H1 (cell line): ENCODE results near the gene XAB2. TPM values are rescaled to one million over a fixed set of nuclear protein-coding genes. Genes with fewer than 3 reads are reported as not detected.

ENCODE experiments used
- CTCF ChIA-PET: fragments of 300-600 bp; sonication (Branson Sonifier 250); formaldehyde crosslinking; loops from one replicate; lab custom pipeline; 2021; ENCODE audit not compliant: partially characterized antibody; lab: Charles Lee
- POLR2A ChIA-PET: fragments of 300-600 bp; sonication (Branson Sonifier 250); formaldehyde crosslinking; loops from one replicate; lab custom pipeline; 2021; ENCODE audit warnings: inconsistent platforms; ENCODE audit not compliant: partially characterized antibody; lab: Charles Lee
- DNase-seq, 2 experiments: peaks; one replicate each; pipeline versions ENCODE4 v3.0.0 to v3.0.0-alpha.2; 2010 to 2022; ENCODE audit warnings: low spot score in 2 of 2, low read depth in 1 of 2, mixed read lengths in 1 of 2
- FAIRE-seq: peaks from 2 replicates; lab custom pipeline; 2011; peaks lifted over from hg19 to GRCh38; lab: Jason Lieb, UNC
- H2AFZ ChIP-seq: 2 replicates; pipeline ENCODE4 v1.8.1; 2012; ENCODE audit warnings: low read length, inconsistent platforms
- H2AK5ac ChIP-seq: 2 replicates; pipeline ENCODE4 v1.6.1; 2013; ENCODE audit warnings: low read depth, low read length
- H2BK120ac ChIP-seq: replicated peaks from 2 replicates; pipeline ENCODE3; 2013; ENCODE audit warnings: low read depth, low read length, inconsistent platforms
- H2BK12ac ChIP-seq: 2 replicates; pipeline ENCODE4 v1.6.1; 2013; ENCODE audit warnings: low read depth, low read length
- H2BK15ac ChIP-seq: 2 replicates; pipeline ENCODE4 v1.6.1; 2013; ENCODE audit warnings: low read length
- H2BK20ac ChIP-seq: 2 replicates; pipeline ENCODE4 v1.6.1; 2013; ENCODE audit warnings: low read length
- H2BK5ac ChIP-seq: 2 replicates; pipeline ENCODE4 v1.6.1; 2013; ENCODE audit warnings: low read depth, low read length
- H3K14ac ChIP-seq: 2 replicates; pipeline ENCODE4 v1.6.1; 2013; ENCODE audit warnings: inconsistent platforms; ENCODE audit not compliant: insufficient read length
- H3K18ac ChIP-seq: 2 replicates; pipeline ENCODE4 v1.6.1; 2013; ENCODE audit warnings: low read length; ENCODE audit errors: extremely low read depth
- H3K23ac ChIP-seq: 2 replicates; pipeline ENCODE4 v1.6.1; 2013; ENCODE audit warnings: inconsistent platforms; ENCODE audit not compliant: insufficient read length
- H3K23me2 ChIP-seq: 2 replicates; pipeline ENCODE4 v1.6.1; 2013; ENCODE audit warnings: low read depth, low read length
- H3K27ac ChIP-seq: 2 replicates; pipeline ENCODE4 v1.6.1; 2011; ENCODE audit warnings: low read depth, low read length, inconsistent platforms
- H3K27me3 ChIP-seq, 4 experiments: replicated peaks in 1 of 4; 1 replicate in 1 of 4; 2 replicates in 3 of 4; pipeline versions ENCODE4 v1.6.1 to v1.8.1; 2011 to 2013; ENCODE audit warnings: low read length in 3 of 4, mild to moderate bottlenecking in 3 of 4, inconsistent platforms in 2 of 4, mixed read lengths in 2 of 4, moderate library complexity in 1 of 4; ENCODE audit not compliant: control insufficient read depth in 3 of 4, insufficient read depth in 3 of 4; ENCODE audit errors: extremely low read depth in 1 of 4
- H3K36me3 ChIP-seq, 4 experiments: 2 replicates each; pipeline versions ENCODE4 v1.6.1 to v1.8.1; 2011 to 2013; ENCODE audit warnings: mild to moderate bottlenecking in 4 of 4, low read length in 3 of 4, moderate library complexity in 2 of 4, control low read depth in 1 of 4, inconsistent platforms in 1 of 4; ENCODE audit not compliant: insufficient read depth in 4 of 4, control insufficient read depth in 2 of 4
- H3K4ac ChIP-seq: replicated peaks from 2 replicates; pipeline ENCODE3; 2013; ENCODE audit warnings: low read length, low read depth, mixed read lengths, inconsistent platforms; ENCODE audit not compliant: insufficient read length
- H3K4me1 ChIP-seq, 4 experiments: replicated peaks in 1 of 4; 1 replicate in 1 of 4; 2 replicates in 3 of 4; pipeline versions ENCODE4 v1.6.1 to v1.8.1; 2011 to 2013; ENCODE audit warnings: low read length in 3 of 4, inconsistent platforms in 2 of 4, mixed read lengths in 1 of 4; ENCODE audit not compliant: insufficient read depth in 4 of 4, control insufficient read depth in 3 of 4
- H3K4me2 ChIP-seq, 2 experiments: 2 replicates each; pipeline versions ENCODE4 v1.6.1 to v1.8.1; 2011 to 2013; ENCODE audit warnings: low read depth in 2 of 2, low read length in 2 of 2, control low read depth in 1 of 2, inconsistent platforms in 1 of 2, mild to moderate bottlenecking in 1 of 2; ENCODE audit not compliant: insufficient read depth in 1 of 2
- H3K4me3 ChIP-seq, 4 experiments: fragments of 200-600, 300-600 bp in 1 of 4; sonication (generic), shearing (Covaris generic), sonication (Bioruptor Twin) in 1 of 4; 2 replicates each; pipeline versions ENCODE4 v1.5.1 to v1.8.1; 2011 to 2016; ENCODE audit warnings: low read length in 4 of 4, low read depth in 3 of 4, control low read depth in 2 of 4, inconsistent platforms in 2 of 4, mild to moderate bottlenecking in 2 of 4, mixed read lengths in 1 of 4, moderate library complexity in 1 of 4; ENCODE audit not compliant: insufficient read depth in 2 of 4; ENCODE audit errors: extremely low read depth in 1 of 4
- H3K56ac ChIP-seq: replicated peaks from 2 replicates; pipeline ENCODE3; 2013; ENCODE audit warnings: low read depth, mild to moderate bottlenecking, mixed read lengths, low read length, inconsistent platforms; ENCODE audit not compliant: insufficient read length
- H3K79me1 ChIP-seq: 2 replicates; pipeline ENCODE4 v1.6.1; 2013; ENCODE audit warnings: low read depth, low read length, control low read depth
- H3K79me2 ChIP-seq, 2 experiments: 2 replicates each; pipeline versions ENCODE4 v1.6.1 to v1.8.1; 2012 to 2013; ENCODE audit warnings: low read length in 2 of 2, mild to moderate bottlenecking in 2 of 2, inconsistent platforms in 1 of 2; ENCODE audit not compliant: insufficient read depth in 2 of 2, control insufficient read depth in 1 of 2
- H3K9ac ChIP-seq, 4 experiments: replicated peaks in 1 of 4; 1 replicate in 1 of 4; 2 replicates in 3 of 4; pipeline versions ENCODE4 v1.6.1 to v1.8.1; 2011 to 2013; ENCODE audit warnings: low read depth in 3 of 4, low read length in 3 of 4, control low read depth in 2 of 4, mild to moderate bottlenecking in 2 of 4, moderate library complexity in 2 of 4, inconsistent platforms in 1 of 4; ENCODE audit errors: extremely low read depth in 1 of 4
- H3K9me3 ChIP-seq, 2 experiments: 2 replicates each; pipeline versions ENCODE4 v1.6.1 to v1.8.1; 2012 to 2013; ENCODE audit warnings: mild to moderate bottlenecking in 2 of 2, moderate library complexity in 2 of 2, control low read depth in 1 of 2, inconsistent platforms in 1 of 2, low read depth in 1 of 2, low read length in 1 of 2, mixed read lengths in 1 of 2; ENCODE audit not compliant: insufficient read depth in 2 of 2
- H4K20me1 ChIP-seq, 2 experiments: replicated peaks in 1 of 2; 2 replicates each; pipeline versions ENCODE3 to v1.8.1; 2011 to 2013; ENCODE audit warnings: inconsistent platforms in 2 of 2, low read length in 2 of 2, mild to moderate bottlenecking in 1 of 2; ENCODE audit not compliant: insufficient read depth in 2 of 2, control insufficient read depth in 1 of 2
- H4K5ac ChIP-seq: 2 replicates; pipeline ENCODE4 v1.6.1; 2013; ENCODE audit warnings: low read length, low read depth, mixed read lengths, inconsistent platforms; ENCODE audit not compliant: insufficient read length
- H4K8ac ChIP-seq: 2 replicates; pipeline ENCODE4 v1.8.0; 2013; ENCODE audit warnings: mild to moderate bottlenecking, moderate library complexity, low read length, inconsistent platforms; ENCODE audit not compliant: insufficient read depth; ENCODE audit errors: extremely low read depth
- H4K91ac ChIP-seq: replicated peaks from 2 replicates; pipeline ENCODE3; 2013; ENCODE audit warnings: low read length, mixed read lengths, inconsistent platforms; ENCODE audit not compliant: insufficient read length
- GABPA ChIP-seq: IDR thresholded peaks from 2 replicates; pipeline ENCODE4 v1.6.1; 2011; ENCODE audit warnings: mild to moderate bottlenecking, low read length, moderate library complexity, borderline replicate concordance; ENCODE audit not compliant: insufficient read depth
- SIN3A ChIP-seq, 2 experiments: IDR thresholded peaks in 1 of 2; conservative IDR thresholded peaks in 1 of 2; 2 replicates each; pipeline ENCODE4 v1.6.1; 2011 to 2012; ENCODE audit warnings: low read length in 2 of 2, improper control_type of control experiment in 1 of 2, low read depth in 1 of 2, mild to moderate bottlenecking in 1 of 2
- WGBS, 2 experiments: shearing (Covaris generic) in 1 of 2; methylation state at CpG; one replicate each; pipeline versions ENCODE4 v1.1.6 to v1.1.7; 2013 to 2015; ENCODE audit warnings: low lambda C conversion rate in 2 of 2, mixed read lengths in 2 of 2, inconsistent platforms in 1 of 2, low coverage in 1 of 2, missing lambda C conversion rate in 1 of 2; ENCODE audit not compliant: insufficient replicate concordance in 2 of 2, insufficient coverage in 1 of 2, insufficient read length in 1 of 2; ENCODE audit errors: extremely low coverage in 1 of 2, missing lambda C conversion rate in 1 of 2; 5-methylcytosine and 5-hydroxymethylcytosine counted together
- polyA plus RNA-seq, 7 experiments: library from polyadenylated mRNA; depleted of rRNA in 3 of 7; stranded (reverse) in 5 of 7; unstranded in 2 of 7; fragments of >200 nt in 5 of 7; fragments of 200-250 nt in 2 of 7; gene quantifications; 1 replicate in 5 of 7; 2 replicates in 1 of 7; 4 replicates in 1 of 7; pipeline versions ENCODE4 v1.2.1 to v1.2.3, GENCODE V29; 2011 to 2013; ENCODE audit warnings: missing spikeins in 2 of 7, mixed read lengths in 2 of 7
- total RNA-seq: library from RNA; stranded (reverse); fragmentation: NEBNext Ultra II Directional; extraction: Animal tissue kit (Norgen Biotek cat#: 25700); gene quantifications from 2 replicates; pipeline ENCODE4 v1.2.1, GENCODE V29; 2021
- TF ChIP-seq, protein P1 (sequence below): IDR thresholded peaks from 2 replicates; pipeline ENCODE4 v1.6.1; 2012; ENCODE audit warnings: low read length, inconsistent platforms

The XAB2 gene
- total and polyA plus RNA-seq, 2 of the 8 experiments (the other 6 are each of a cell fraction or from before 2014, with no cell fraction given) = 48.2 to 49.4 TPM

DNA sequence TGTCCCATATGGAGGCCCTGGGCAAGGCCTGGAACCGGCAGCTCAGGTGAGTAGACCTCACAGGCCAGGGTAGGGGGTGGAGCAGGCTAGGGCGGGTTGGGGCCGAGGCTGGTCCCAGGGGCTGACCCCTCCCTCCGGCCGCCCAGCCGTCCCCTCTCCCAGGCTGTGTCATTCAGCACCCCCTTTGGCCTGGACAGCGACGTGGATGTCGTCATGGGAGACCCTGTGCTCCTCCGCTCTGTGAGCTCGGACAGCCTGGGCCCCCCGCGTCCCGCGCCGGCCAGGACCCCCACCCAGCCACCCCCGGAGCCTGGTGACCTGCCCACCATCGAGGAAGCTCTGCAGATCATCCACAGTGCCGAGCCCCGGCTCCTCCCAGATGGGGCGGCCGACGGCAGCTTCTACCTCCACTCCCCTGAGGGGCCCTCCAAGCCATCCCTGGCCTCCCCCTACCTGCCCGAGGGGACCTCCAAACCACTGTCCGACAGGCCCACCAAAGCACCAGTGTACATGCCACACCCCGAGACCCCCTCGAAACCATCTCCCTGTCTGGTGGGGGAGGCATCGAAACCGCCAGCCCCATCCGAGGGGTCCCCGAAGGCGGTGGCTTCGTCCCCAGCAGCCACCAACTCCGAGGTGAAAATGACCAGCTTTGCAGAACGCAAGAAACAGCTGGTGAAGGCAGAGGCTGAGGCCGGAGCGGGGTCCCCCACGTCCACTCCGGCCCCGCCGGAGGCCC is 17.6 kb downstream of the XAB2 start:
- Histone ChIP-seq H3K79me2 (no peaks in the 10 kb centered on the region), H4K20me1 (peaks cover 2 to 14% of the 10 kb centered on the region in 2 experiments), H3K4me1 (no peaks in the 10 kb centered on the region), H3K18ac (no peak overlapping the region), H3K36me3 (peaks cover 2 to 39% (median 14%) of the 10 kb centered on the region in 4 experiments; a peak in 6 of 8 replicates), H4K5ac (no peak overlapping the region), H3K4ac (no peak overlapping the region), H2BK5ac (no peak overlapping the region), H4K91ac (no peak overlapping the region), H3K14ac (no peak overlapping the region), H3K4me2 (no peak overlapping the region), H2BK12ac (no peak overlapping the region), H3K56ac (no peak overlapping the region), H3K23me2 (no peaks in the 10 kb centered on the region), H2BK20ac (no peak overlapping the region), H4K8ac (no peak overlapping the region), H3K9me3 (no peaks in the 10 kb centered on the region), H2BK120ac (no peak overlapping the region), H3K27me3 (no peaks in the 10 kb centered on the region), H3K4me3 (no peak overlapping the region), H3K27ac (no peak overlapping the region), H3K23ac (no peak overlapping the region), H3K79me1 (no peaks in the 10 kb centered on the region; the same call in 1 of the 2 replicates), H3K9ac (no peak overlapping the region), H2BK15ac (no peak overlapping the region), H2AFZ (no peak overlapping the region), H2AK5ac (no peak overlapping the region)
- ChIA-PET CTCF (interaction anchor here (0.6 to 0.7 kb wide), 2 partner anchors 69 to 216 kb away, joined by 3 read pairs; partner anchors contain the start of gene TRAPPC5), POLR2A (interaction anchor here (2.3 kb wide), 1 partner anchor 9 kb away, joined by 5 read pairs; no protein-coding TSS in a partner anchor)
- WGBS, 2 experiments = 92% methylated on average over 22 of the region's 41 CpGs; no CpG with 5 or more reads in 1 of the 2 experiments
- FAIRE-seq = no peak
- no peak for DNase-seq
- TF ChIP-seq GABPA (no peak), SIN3A (conservative IDR thresholded peaks at IDR 0.05 in 1 of 2, IDR thresholded peaks at IDR 0.05 in 1 of 2; ENCODE audit: low read depth in 1 of 2, low read length in 2 of 2) (no peak)
- TF ChIP-seq, protein P1, sequence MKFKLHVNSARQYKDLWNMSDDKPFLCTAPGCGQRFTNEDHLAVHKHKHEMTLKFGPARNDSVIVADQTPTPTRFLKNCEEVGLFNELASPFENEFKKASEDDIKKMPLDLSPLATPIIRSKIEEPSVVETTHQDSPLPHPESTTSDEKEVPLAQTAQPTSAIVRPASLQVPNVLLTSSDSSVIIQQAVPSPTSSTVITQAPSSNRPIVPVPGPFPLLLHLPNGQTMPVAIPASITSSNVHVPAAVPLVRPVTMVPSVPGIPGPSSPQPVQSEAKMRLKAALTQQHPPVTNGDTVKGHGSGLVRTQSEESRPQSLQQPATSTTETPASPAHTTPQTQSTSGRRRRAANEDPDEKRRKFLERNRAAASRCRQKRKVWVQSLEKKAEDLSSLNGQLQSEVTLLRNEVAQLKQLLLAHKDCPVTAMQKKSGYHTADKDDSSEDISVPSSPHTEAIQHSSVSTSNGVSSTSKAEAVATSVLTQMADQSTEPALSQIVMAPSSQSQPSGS = no peak
